GM12878 (cell line): ENCODE results near the gene ST6GAL2. TPM values are rescaled to one million over a fixed set of nuclear protein-coding genes. Genes with fewer than 3 reads are reported as not detected.

ENCODE experiments used
- ATAC-seq: fragments of 200-7000 bp; cut with Tn5 transposase; 3 replicates; pipeline ENCODE4 v1.9.1; 2020; ENCODE audit warnings: mild to moderate bottlenecking, moderate library complexity
- BruUV-seq: library from RNA; stranded (reverse); fragments of 400-500 nt; replicated peaks from 2 replicates; lab custom pipeline; 2021; lab: Mats Ljungman, UMichigan
- CTCF ChIA-PET: fragments of 300-600 bp; sonication (Branson Sonifier 250); formaldehyde crosslinking; extraction: SDS; loops from one replicate; lab custom pipeline; 2021; ENCODE audit warnings: inconsistent platforms; lab: Yijun Ruan, JAX
- POLR2A ChIA-PET: fragments of 350-600 bp; formaldehyde crosslinking; extraction: SDS; loops from one replicate; lab custom pipeline; 2021; ENCODE audit warnings: inconsistent platforms; lab: Charles Lee
- RAD21 ChIA-PET: fragments of 300-600 bp; sonication (Branson Sonifier 250); formaldehyde crosslinking; loops from one replicate; lab custom pipeline; 2023; ENCODE audit warnings: antibody characterized with exemption; ENCODE audit not compliant: unreplicated experiment; lab: Charles Lee
- SMC1A ChIA-PET: fragments of 300-600 bp; sonication (Branson Sonifier 250); formaldehyde crosslinking; loops from one replicate; lab custom pipeline; 2023; ENCODE audit not compliant: unreplicated experiment, uncharacterized antibody; lab: Charles Lee
- DNase-seq: peaks from one replicate; pipeline ENCODE4 v3.0.0-alpha.2; 2011; ENCODE audit warnings: low read depth, low spot score
- FAIRE-seq: peaks from 3 replicates; lab custom pipeline; 2011; peaks lifted over from hg19 to GRCh38; lab: Jason Lieb, UNC
- H2AFZ ChIP-seq: 2 replicates; pipeline ENCODE4 v1.6.0; 2011; ENCODE audit warnings: low read depth, low read length, control low read depth; ENCODE audit not compliant: control insufficient read depth
- H3K27ac ChIP-seq: 2 replicates; pipeline ENCODE4 v1.5.1; 2011; ENCODE audit warnings: control low read depth; ENCODE audit not compliant: control insufficient read depth, insufficient read depth
- H3K27me3 ChIP-seq, 2 experiments: replicated peaks in 1 of 2; 2 replicates each; pipeline versions ENCODE4 v1.6.0 to v1.6.1; 2011; ENCODE audit warnings: low read length in 1 of 2; ENCODE audit not compliant: control insufficient read depth in 2 of 2, insufficient read depth in 2 of 2
- H3K36me3 ChIP-seq, 2 experiments: 2 replicates each; pipeline ENCODE4 v1.5.1; 2011; ENCODE audit warnings: low read length in 1 of 2; ENCODE audit not compliant: control insufficient read depth in 2 of 2, insufficient read depth in 2 of 2
- H3K4me1 ChIP-seq: 2 replicates; pipeline ENCODE4 v1.6.1; 2011; ENCODE audit warnings: mild to moderate bottlenecking, low read length, moderate library complexity, mixed read lengths; ENCODE audit not compliant: control insufficient read depth, insufficient read depth
- H3K4me2 ChIP-seq: 2 replicates; pipeline ENCODE4 v1.6.0; 2011; ENCODE audit warnings: control low read depth; ENCODE audit not compliant: control insufficient read depth, insufficient read depth
- H3K4me3 ChIP-seq: fragments of 200-600 bp; sonication (generic); 2 replicates; pipeline ENCODE4 v1.5.1; 2016
- H3K79me2 ChIP-seq: 2 replicates; pipeline ENCODE4 v1.6.0; 2011; ENCODE audit warnings: low read length; ENCODE audit not compliant: control insufficient read depth, insufficient read depth
- H3K9ac ChIP-seq: 2 replicates; pipeline ENCODE4 v1.8.0; 2011; ENCODE audit warnings: low read length, control low read depth, mixed read lengths; ENCODE audit not compliant: control insufficient read depth, insufficient read depth
- H3K9me3 ChIP-seq: replicated peaks from 3 replicates; pipeline ENCODE4 v1.5.1; 2011; ENCODE audit warnings: mild to moderate bottlenecking, low read length; ENCODE audit not compliant: control insufficient read depth, insufficient read depth
- H4K20me1 ChIP-seq: 2 replicates; pipeline ENCODE4 v1.6.0; 2011; ENCODE audit not compliant: control insufficient read depth, insufficient read depth
- BMI1 ChIP-seq: fragments of 450-650 bp; IDR thresholded peaks from 2 replicates; pipeline ENCODE4 v1.6.1; 2016; ENCODE audit warnings: mild to moderate bottlenecking, moderate library complexity, borderline replicate concordance
- CHD1 ChIP-seq: IDR thresholded peaks from 2 replicates; pipeline ENCODE4 v1.6.1; 2012; ENCODE audit warnings: low read depth, low read length, improper control_type of control experiment
- FOS ChIP-seq: IDR thresholded peaks from 3 replicates; pipeline ENCODE4 v1.6.1; 2011; ENCODE audit warnings: borderline replicate concordance; ENCODE audit not compliant: insufficient read length; ENCODE audit errors: extremely low read depth
- IRF4 ChIP-seq: IDR thresholded peaks from 2 replicates; pipeline ENCODE4 v1.6.1; 2011; ENCODE audit warnings: low read depth, low read length
- NFYB ChIP-seq: IDR thresholded peaks from 2 replicates; pipeline ENCODE4 v1.6.1; 2011; ENCODE audit warnings: low read depth, mild to moderate bottlenecking, low read length, improper control_type of control experiment, moderate library complexity; ENCODE audit not compliant: insufficient read depth
- NRF1 ChIP-seq: conservative IDR thresholded peaks from 2 replicates; pipeline ENCODE4 v1.6.1; 2011; ENCODE audit warnings: mild to moderate bottlenecking, low read depth, low read length, improper control_type of control experiment
- POLR2A ChIP-seq: IDR thresholded peaks from 2 replicates; pipeline ENCODE4 v1.6.1; 2011; ENCODE audit warnings: low read depth, mild to moderate bottlenecking, low read length
- POLR2AphosphoS2 ChIP-seq: IDR thresholded peaks from 2 replicates; pipeline ENCODE4 v1.6.1; 2011; ENCODE audit warnings: low read depth, mild to moderate bottlenecking, low read length, improper control_type of control experiment, moderate library complexity
- SMAD1 ChIP-seq: fragments of 450-650 bp; IDR thresholded peaks from 2 replicates; pipeline ENCODE4 v1.6.1; 2018; ENCODE audit warnings: mild to moderate bottlenecking, low read depth; ENCODE audit not compliant: partially characterized antibody
- SUPT20H ChIP-seq: IDR thresholded peaks from 2 replicates; pipeline ENCODE4 v1.6.1; 2011; ENCODE audit warnings: low read depth, mild to moderate bottlenecking, low read length, moderate library complexity, borderline replicate concordance; ENCODE audit not compliant: control insufficient read depth
- TCF3 ChIP-seq: IDR thresholded peaks from 2 replicates; pipeline ENCODE4 v1.6.1; 2012; ENCODE audit warnings: low read depth, mild to moderate bottlenecking, low read length, borderline replicate concordance; ENCODE audit not compliant: insufficient read depth
- TCF7 ChIP-seq: IDR thresholded peaks from 2 replicates; pipeline ENCODE4 v1.6.1; 2014; ENCODE audit warnings: antibody characterized with exemption, borderline replicate concordance
- WGBS: methylation state at CpG from one replicate; pipeline ENCODE4 v1.1.6; 2016; ENCODE audit warnings: low lambda C conversion rate; ENCODE audit not compliant: insufficient replicate concordance, insufficient coverage; ENCODE audit errors: missing lambda C conversion rate; 5-methylcytosine and 5-hydroxymethylcytosine counted together
- in situ Hi-C: fragments of 300-500 bp; cut with MboI; formaldehyde crosslinking; loops from 9 replicates; pipeline ENCODE4 v1.14.3; 2018; ENCODE audit warnings: mixed read lengths
- intact Hi-C: fragments of 100-400 bp; cut with micrococcal nuclease; formaldehyde crosslinking; loops from one replicate; pipeline ENCODE4 v1.14.2; 2022; ENCODE audit not compliant: unreplicated experiment
- polyA plus RNA-seq, 11 experiments: library from polyadenylated mRNA; depleted of rRNA in 4 of 11; unstranded in 6 of 11; stranded (reverse) in 5 of 11; fragments of >200 nt; fragmentation: Nextera tagmentation in 4 of 11; fragmentation: Illumina TruSeq in 1 of 11; extraction: Ambion mirVana in 4 of 11; extraction: Trizol in 1 of 11; gene quantifications; 1 replicate in 1 of 11; 2 replicates in 10 of 11; pipeline versions ENCODE4 v1.2.1 to v1.2.3, GENCODE V29; 2011 to 2016; ENCODE audit warnings: inconsistent platforms in 2 of 11, missing spikeins in 2 of 11, low read depth in 1 of 11
- total RNA-seq, 4 experiments: library from RNA; depleted of rRNA in 3 of 4; stranded (reverse); fragments of >200 nt in 3 of 4; fragmentation: Illumina TruSeq in 1 of 4; extraction: Trizol in 1 of 4; gene quantifications; 2 replicates each; pipeline versions ENCODE4 v1.2.1 to v1.2.3, GENCODE V29; 2013 to 2021
- TF ChIP-seq, protein P1 (sequence below): fragments of 450-650 bp; IDR thresholded peaks from 2 replicates; pipeline ENCODE4 v1.6.1; 2017; ENCODE audit warnings: mild to moderate bottlenecking, low read depth, inconsistent platforms; ENCODE audit not compliant: poor library complexity, severe bottlenecking
- TF ChIP-seq, protein P2 (sequence below): IDR thresholded peaks from 2 replicates; pipeline ENCODE4 v1.6.1; 2011; ENCODE audit warnings: mild to moderate bottlenecking, low read depth, low read length, moderate library complexity; ENCODE audit not compliant: insufficient replicate concordance
- TF ChIP-seq, protein P3 (sequence below): fragments of 450-650 bp; IDR thresholded peaks from 2 replicates; pipeline ENCODE4 v1.6.1; 2017; ENCODE audit warnings: mild to moderate bottlenecking, moderate library complexity

Gene ST6GAL2
- total and polyA plus RNA-seq, 10 of the 15 experiments (the other 5 are each of a cell fraction or from before 2014, with no cell fraction given): not detected

DNA sequence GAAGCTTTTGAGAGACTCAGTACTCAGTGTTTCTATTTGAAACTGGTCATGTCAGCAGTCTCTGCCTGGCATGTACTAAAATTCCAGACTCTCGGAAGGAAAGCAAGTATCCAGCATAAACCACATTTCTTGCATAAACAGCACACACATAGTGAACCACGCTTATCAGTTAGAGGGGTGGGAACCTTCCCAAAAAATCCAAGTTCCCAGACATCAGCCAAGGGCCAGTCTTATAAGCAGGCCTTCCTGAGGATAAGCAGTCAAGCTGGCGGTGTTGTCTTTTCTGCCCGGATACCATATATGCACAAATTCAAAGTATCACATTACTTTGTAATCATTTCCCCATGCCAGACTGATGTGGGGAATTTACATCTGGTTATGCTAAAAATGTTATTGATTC is 73.6 kb downstream of the ST6GAL2 start:
- Histone ChIP-seq H3K9me3 (no peaks in the 10 kb centered on the region), H3K4me3 (no peak overlapping the region), H3K36me3 (no peaks in the 10 kb centered on the region), H3K27ac (no peak overlapping the region), H3K9ac (no peak overlapping the region), H3K4me1 (no peaks in the 10 kb centered on the region), H3K79me2 (no peaks in the 10 kb centered on the region), H4K20me1 (no peaks in the 10 kb centered on the region), H2AFZ (no peak overlapping the region), H3K4me2 (no peak overlapping the region), H3K27me3 (no peaks in the 10 kb centered on the region)
- CTCF ChIA-PET: no interaction called here
- DNase-seq (no peak), FAIRE-seq (no peak), ATAC-seq (no peak)
- intact Hi-C loops: no loop called here
- BruUV-seq: no TSS peak
- no peak for TF ChIP-seq NRF1
- no peak for TF ChIP-seq IRF4
- TF ChIP-seq FOS: no peak
- TF ChIP-seq, protein P1, sequence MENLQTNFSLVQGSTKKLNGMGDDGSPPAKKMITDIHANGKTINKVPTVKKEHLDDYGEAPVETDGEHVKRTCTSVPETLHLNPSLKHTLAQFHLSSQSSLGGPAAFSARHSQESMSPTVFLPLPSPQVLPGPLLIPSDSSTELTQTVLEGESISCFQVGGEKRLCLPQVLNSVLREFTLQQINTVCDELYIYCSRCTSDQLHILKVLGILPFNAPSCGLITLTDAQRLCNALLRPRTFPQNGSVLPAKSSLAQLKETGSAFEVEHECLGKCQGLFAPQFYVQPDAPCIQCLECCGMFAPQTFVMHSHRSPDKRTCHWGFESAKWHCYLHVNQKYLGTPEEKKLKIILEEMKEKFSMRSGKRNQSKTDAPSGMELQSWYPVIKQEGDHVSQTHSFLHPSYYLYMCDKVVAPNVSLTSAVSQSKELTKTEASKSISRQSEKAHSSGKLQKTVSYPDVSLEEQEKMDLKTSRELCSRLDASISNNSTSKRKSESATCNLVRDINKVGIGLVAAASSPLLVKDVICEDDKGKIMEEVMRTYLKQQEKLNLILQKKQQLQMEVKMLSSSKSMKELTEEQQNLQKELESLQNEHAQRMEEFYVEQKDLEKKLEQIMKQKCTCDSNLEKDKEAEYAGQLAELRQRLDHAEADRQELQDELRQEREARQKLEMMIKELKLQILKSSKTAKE: no peak
- TF ChIP-seq BMI1: no peak
- TF ChIP-seq, protein P2, sequence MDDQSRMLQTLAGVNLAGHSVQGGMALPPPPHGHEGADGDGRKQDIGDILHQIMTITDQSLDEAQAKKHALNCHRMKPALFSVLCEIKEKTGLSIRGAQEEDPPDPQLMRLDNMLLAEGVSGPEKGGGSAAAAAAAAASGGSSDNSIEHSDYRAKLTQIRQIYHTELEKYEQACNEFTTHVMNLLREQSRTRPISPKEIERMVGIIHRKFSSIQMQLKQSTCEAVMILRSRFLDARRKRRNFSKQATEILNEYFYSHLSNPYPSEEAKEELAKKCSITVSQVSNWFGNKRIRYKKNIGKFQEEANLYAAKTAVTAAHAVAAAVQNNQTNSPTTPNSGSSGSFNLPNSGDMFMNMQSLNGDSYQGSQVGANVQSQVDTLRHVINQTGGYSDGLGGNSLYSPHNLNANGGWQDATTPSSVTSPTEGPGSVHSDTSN: no peak
- no peak for TF ChIP-seq SUPT20H
- no peak for TF ChIP-seq SMAD1
- TF ChIP-seq TCF3: no peak
- TF ChIP-seq POLR2AphosphoS2: no peak
- no peak for TF ChIP-seq POLR2A
- no peak for TF ChIP-seq TCF7
- TF ChIP-seq NFYB: no peak
- no peak for TF ChIP-seq CHD1
- TF ChIP-seq, protein P3, sequence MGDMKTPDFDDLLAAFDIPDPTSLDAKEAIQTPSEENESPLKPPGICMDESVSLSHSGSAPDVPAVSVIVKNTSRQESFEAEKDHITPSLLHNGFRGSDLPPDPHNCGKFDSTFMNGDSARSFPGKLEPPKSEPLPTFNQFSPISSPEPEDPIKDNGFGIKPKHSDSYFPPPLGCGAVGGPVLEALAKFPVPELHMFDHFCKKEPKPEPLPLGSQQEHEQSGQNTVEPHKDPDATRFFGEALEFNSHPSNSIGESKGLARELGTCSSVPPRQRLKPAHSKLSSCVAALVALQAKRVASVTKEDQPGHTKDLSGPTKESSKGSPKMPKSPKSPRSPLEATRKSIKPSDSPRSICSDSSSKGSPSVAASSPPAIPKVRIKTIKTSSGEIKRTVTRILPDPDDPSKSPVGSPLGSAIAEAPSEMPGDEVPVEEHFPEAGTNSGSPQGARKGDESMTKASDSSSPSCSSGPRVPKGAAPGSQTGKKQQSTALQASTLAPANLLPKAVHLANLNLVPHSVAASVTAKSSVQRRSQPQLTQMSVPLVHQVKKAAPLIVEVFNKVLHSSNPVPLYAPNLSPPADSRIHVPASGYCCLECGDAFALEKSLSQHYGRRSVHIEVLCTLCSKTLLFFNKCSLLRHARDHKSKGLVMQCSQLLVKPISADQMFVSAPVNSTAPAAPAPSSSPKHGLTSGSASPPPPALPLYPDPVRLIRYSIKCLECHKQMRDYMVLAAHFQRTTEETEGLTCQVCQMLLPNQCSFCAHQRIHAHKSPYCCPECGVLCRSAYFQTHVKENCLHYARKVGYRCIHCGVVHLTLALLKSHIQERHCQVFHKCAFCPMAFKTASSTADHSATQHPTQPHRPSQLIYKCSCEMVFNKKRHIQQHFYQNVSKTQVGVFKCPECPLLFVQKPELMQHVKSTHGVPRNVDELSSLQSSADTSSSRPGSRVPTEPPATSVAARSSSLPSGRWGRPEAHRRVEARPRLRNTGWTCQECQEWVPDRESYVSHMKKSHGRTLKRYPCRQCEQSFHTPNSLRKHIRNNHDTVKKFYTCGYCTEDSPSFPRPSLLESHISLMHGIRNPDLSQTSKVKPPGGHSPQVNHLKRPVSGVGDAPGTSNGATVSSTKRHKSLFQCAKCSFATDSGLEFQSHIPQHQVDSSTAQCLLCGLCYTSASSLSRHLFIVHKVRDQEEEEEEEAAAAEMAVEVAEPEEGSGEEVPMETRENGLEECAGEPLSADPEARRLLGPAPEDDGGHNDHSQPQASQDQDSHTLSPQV: no peak
- SMC1A ChIA-PET: no interaction called here
- 67% methylated on average over 4 of the region's 4 CpGs for WGBS
- POLR2A ChIA-PET: no interaction called here
- RAD21 ChIA-PET: no interaction called here
- in situ Hi-C loops: no loop called here
